Measurements from ENCODE around the gene SLC6A8. TPM values are rescaled to one million over a fixed set of nuclear protein-coding genes. Genes with fewer than 3 reads are reported as not detected.

SLC6A8 gene
- 123 and 125 TPM in 2 replicates for total RNA-seq
- long read RNA-seq, partial matches to known transcripts, result 2 of 2 reads
- long read RNA-seq, other reads (novel, unspliced or antisense), result 0 of 2 reads

DNA sequence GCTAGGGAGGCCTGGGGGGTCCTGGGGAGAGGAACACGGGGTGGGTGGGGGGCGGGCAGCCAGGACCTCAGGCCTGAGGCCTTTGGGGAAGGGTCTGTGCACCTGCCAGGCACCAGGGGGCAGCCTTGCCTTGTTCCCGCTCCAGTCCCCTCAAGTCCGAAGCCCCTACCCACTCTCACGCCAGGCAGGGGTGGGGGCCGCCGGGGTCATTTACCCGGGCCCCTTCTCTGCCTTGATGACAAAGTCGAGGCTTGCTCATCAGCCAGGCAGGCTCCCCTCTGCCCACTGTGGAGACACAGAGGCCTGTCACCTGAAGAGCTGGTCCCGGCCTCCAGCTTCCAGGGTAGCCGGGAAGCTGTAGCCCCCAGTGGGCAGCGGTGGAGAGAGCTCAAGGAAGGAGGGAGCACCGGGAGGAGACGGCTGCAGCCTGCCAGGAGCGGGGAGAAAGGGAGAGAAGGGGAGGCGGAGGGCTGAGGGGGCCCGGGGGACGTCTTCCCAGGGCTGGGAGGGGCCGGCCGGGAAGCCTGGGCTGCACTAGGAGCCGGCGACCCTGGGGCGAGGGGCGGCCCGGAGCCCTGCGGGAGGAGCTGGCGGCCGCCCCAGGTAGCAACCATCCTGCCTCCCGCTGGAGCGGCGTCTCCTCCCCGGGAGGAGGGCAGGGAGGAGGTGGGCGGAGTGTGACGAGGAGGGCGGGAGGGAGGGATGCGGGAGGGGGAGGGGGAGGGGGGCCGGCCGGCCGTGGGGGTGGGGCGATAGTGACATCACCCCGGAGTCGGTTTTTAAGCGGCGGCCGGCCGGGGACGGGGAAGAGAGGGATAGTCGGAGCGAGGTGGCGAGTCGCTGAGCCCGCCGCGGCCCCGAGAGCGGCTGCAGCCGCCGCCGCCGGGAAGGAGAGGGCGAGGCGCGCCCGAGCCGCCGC, at the start of gene SLC6A8:
Gene SLC6A8 (plus strand): TSS at position 806 of the 919 bp plus-strand sequence. CDS start 649 bp downstream, outside the sequence.
- Mint-ChIP-seq H3K27ac (ENCODE audit: unreplicated experiment) (no peak within 1 kb of the TSS), H3K27me3 (ENCODE audit: low read depth) (peaks cover 3% of the 10 kb centered on the region), H3K4me3 (peak within 1 kb of the TSS; percentile 85), H3K9me3 (peaks cover 6% of the 10 kb centered on the region), H3K36me3 (ENCODE audit: low read depth) (peaks cover 2% of the 10 kb centered on the region), H3K4me1 (peaks cover 13% of the 10 kb centered on the region)
- peak; percentile 62 for DNase-seq (ENCODE audit: low read depth, low spot score)
- TF ChIP-seq, protein P1, sequence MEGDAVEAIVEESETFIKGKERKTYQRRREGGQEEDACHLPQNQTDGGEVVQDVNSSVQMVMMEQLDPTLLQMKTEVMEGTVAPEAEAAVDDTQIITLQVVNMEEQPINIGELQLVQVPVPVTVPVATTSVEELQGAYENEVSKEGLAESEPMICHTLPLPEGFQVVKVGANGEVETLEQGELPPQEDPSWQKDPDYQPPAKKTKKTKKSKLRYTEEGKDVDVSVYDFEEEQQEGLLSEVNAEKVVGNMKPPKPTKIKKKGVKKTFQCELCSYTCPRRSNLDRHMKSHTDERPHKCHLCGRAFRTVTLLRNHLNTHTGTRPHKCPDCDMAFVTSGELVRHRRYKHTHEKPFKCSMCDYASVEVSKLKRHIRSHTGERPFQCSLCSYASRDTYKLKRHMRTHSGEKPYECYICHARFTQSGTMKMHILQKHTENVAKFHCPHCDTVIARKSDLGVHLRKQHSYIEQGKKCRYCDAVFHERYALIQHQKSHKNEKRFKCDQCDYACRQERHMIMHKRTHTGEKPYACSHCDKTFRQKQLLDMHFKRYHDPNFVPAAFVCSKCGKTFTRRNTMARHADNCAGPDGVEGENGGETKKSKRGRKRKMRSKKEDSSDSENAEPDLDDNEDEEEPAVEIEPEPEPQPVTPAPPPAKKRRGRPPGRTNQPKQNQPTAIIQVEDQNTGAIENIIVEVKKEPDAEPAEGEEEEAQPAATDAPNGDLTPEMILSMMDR (conservative IDR thresholded peaks at IDR 0.05), result peak; percentile 52

DNA sequence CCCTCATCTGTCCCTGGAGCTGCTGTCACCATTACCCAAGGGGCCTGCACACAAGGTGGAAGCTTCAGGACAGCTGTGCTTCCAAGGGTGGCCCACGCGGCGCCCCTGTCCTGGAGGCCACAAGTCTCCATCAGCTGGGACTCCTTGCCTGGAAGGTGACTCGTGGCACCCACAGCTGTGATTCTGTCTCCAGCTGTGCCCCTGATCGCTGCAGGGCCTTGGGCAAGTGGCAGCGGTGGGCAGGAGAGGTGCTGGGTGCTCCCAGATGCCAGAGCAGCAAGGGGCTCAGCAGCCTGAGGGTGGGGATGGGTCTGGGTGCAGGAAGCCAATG, 49.7 kb upstream of the SLC6A8 start:
- no peaks in the 10 kb centered on the region for H3K36me3 Mint-ChIP-seq (ENCODE audit: low read depth)
- no peak overlapping the region for H3K4me3 Mint-ChIP-seq
- DNase-seq (ENCODE audit: low read depth, low spot score), result no peak
- TF ChIP-seq, protein P1 (conservative IDR thresholded peaks at IDR 0.05), result no peak
- H3K9me3 Mint-ChIP-seq, result no peaks in the 10 kb centered on the region
- no peak overlapping the region for H3K27ac Mint-ChIP-seq (ENCODE audit: unreplicated experiment)
- H3K27me3 Mint-ChIP-seq (ENCODE audit: low read depth), result peaks cover 16% of the 10 kb centered on the region
- peaks cover 5% of the 10 kb centered on the region for H3K4me1 Mint-ChIP-seq

DNA sequence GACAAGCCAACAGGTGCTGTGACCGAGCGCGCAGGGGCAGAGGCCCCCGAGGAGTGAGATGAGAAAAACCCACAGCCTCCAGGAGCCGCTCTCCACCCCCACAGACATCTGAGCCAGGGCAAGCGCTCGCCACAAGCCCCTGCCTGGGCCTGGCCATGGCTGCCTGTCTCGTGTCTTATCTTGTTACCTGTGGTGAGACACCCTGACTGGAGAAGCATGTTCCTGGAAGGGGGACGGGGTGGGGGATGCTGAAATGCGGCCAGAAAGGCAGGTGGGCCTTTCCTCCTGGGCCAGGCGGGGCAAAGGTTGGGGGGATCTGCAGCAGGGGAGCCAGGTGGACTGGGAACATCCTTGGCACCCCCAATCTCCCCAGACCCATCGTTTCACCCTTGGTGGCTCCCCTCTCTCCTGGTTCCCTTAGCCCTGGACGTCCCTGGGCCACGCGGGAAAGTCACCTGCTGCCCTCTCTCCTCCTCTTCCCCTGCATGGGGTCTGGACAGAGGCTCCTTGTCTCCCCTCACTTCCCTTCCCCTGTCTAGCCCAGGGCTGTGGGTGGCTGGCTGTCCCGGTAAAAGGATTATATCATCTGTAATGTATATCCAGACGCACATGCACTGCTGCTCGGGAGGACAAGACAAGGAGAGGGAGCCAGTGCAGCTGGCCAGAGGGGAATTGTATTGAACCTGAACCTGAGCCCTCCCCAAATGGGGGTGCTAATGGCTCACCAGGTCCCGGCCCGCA, 49.1 kb upstream of the SLC6A8 start:
- no peak for DNase-seq (ENCODE audit: low read depth, low spot score)
- Mint-ChIP-seq H3K4me3 (no peak overlapping the region), H3K9me3 (no peaks in the 10 kb centered on the region), H3K4me1 (peaks cover 5% of the 10 kb centered on the region), H3K36me3 (ENCODE audit: low read depth) (no peaks in the 10 kb centered on the region), H3K27ac (ENCODE audit: unreplicated experiment) (no peak overlapping the region), H3K27me3 (ENCODE audit: low read depth) (peaks cover 22% of the 10 kb centered on the region)
- TF ChIP-seq, protein P1 (conservative IDR thresholded peaks at IDR 0.05), result no peak

DNA sequence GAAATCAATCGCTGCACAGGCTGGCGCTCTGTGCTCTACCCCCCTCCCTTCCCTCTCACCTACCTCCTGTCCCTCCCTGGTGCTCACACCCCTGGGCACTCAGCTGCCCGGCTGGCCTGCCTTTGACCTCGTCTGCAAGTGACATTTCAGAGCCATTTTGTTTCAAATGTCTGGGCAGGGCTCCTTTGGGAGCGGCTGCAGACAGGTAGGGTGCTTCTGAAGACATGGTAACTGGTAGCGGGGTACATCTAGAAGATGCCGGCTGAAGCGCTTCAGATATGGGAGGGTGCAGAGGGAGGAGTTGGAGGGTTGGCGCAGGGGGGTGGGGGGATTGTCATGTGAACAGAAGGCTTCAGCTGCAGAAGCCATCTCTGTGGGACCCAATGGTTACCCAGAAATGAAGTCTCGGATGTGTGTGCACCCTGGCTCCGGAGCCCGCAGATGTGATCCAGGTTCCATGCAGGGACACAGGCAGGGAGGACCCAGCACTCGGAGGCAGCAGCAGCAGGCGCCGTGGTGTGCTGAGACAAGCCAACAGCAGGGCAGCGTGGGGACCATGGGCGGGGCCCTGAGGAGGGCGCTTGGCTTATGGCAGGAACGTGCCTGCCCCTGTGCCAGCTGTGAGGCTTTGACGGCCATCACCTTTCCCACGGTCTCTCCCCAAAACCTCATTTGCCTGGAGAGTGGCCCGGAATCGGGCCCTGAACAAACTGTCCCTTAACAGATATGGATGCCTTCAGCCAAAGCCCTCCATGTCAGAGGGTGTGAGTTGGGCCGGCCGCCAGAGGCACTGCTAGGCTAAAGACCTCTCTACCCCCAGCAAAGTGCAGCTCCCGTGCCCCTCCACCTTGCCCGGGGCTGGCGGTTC, 48.3 kb upstream of the SLC6A8 start:
- TF ChIP-seq, protein P1 (conservative IDR thresholded peaks at IDR 0.05), result no peak
- DNase-seq (ENCODE audit: low read depth, low spot score), result no peak
- H3K27ac Mint-ChIP-seq (ENCODE audit: unreplicated experiment), result no peak overlapping the region
- no peak overlapping the region for H3K4me3 Mint-ChIP-seq
- no peaks in the 10 kb centered on the region for H3K9me3 Mint-ChIP-seq
- H3K36me3 Mint-ChIP-seq (ENCODE audit: low read depth), result no peaks in the 10 kb centered on the region
- H3K4me1 Mint-ChIP-seq, result peaks cover 5% of the 10 kb centered on the region
- H3K27me3 Mint-ChIP-seq (ENCODE audit: low read depth), result peaks cover 27% of the 10 kb centered on the region

Data from neural crest cell (in vitro differentiated cells).